ENCODE results near the gene PIM3.
A peak's percentile ranks its signal among the peaks of the same experiment; 100 is the strongest.
"Not testable (repeated sequence)": the region's sequence is repeated elsewhere in the genome, so short reads cannot be mapped to it uniquely, and the experiment has no call there.

PIM3 gene

GRCh38 chr22:49966774-49967705 lies 6.5 kb downstream of the PIM3 start:
- DNase-seq (ENCODE audit: low spot score): no peak

DNA sequence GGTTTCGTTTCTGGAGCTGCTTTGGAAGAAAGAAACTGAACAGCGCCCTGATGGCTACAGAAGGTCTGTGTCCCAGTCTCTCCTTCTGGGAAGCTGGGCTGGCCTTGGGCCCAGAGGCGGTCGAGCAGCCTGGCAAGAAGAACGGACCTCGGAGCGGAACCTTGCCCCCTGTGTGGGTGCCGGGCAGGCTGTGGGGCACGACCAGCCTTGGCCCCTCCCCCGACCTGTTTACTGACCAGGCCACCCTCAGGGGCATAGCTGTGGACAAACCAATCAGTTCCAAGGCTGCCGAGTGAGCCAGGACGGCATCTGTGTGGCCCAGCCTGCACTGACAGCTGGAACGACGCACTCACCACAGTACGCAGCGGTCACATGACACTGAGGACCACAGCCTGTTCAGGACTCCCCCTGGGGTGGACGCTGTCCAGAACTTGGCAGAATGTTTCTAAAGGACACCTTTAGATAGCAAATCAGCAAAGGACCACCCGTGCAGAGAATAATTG lies 7.2 kb downstream of the PIM3 start:
- no peak for DNase-seq (ENCODE audit: low spot score)

- DNase-seq (ENCODE audit: low spot score): no peak
These were observed 7.8 kb downstream of the PIM3 start for GRCh38 chr22:49968313-49968830.

GRCh38 chr22:49968831-49969661 lies 8.5 kb downstream of the PIM3 start:
- DNase-seq (ENCODE audit: low spot score): no peak

GRCh38 chr22:49969751-49970527 lies 9.4 kb downstream of the PIM3 start:
- DNase-seq (ENCODE audit: low spot score): no peak

DNA sequence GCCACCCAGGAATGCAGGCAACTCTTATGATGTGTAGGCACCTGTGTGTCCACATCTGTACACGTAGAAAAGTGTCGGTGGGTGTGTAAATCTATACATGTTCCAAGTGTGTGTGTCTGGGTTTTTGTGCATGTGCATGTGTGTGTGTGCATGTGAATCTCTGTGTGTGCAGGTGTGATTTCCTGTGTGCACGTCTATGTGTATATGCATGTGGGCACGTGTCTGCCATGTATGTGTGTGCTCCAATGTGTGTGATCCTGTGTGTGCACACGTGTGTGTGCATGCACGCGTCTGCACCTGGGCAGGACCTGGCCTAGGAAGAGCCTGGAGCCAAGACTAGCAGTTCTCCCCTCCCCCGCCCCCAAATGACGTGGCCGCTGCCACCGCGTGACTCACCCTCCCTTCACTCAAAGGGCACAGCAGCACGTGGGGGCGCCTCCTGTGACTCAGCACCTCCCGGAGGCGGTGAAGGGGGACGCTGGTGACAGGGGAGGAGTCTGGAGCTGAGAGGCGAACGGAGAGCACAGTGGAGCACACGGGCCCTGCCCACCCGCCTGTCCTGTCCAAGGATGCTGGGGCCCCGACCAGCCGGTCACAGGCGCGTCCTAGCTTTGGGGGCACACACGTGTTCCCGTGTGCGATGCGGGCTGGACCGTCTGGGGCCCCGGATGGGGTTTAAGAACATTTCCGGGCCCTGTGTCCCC lies 10.1 kb downstream of the PIM3 start:
- DNase-seq (ENCODE audit: low spot score): peak; percentile 99

DNA sequence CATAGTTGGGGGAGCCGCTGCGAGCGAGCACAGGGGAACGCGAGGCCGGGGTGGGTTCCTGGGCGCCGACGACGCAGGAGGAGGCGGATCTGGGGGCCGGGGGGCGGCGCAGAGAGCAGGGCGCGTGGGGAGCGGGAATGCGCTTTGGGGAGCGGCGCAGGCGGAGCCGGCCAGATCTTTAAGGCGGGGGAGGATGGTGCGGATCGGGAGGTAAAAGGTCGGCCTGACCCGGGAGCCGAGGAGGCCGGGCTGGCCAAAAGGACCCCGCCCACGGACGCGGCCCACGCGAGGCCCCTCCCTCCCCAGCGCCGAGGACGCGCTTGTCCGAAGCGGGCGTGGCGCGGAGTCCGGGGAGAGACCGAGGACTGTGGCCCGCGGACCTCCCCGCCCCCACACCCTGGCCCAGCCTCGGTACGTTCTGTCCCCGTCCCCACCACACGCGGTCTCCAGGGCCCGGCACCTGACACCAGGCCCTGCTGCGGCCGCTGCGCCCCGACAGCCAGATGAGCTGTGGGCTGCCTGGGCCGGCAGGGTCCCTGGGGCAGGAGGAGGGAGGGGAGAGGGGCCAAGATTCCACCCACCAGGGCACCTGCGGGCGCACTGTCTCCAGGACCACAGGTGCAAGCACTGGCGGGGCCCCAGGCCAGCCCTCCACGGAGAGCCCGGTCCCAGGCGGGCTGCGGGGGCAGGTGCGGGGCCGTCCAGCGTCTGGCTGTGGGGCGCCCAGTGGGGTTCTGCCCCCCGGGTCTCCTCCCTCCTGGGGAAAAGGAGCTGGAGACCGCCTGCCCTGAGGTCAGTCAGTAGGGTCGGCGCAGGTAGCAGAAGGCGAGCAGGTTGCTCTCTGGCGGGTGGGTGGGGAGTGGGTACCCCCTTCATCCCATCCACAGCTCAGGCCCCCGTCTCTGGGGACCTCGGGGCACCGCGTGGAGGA lies 10.9 kb downstream of the PIM3 start:
- DNase-seq (ENCODE audit: low spot score): peak; percentile 55

DNA sequence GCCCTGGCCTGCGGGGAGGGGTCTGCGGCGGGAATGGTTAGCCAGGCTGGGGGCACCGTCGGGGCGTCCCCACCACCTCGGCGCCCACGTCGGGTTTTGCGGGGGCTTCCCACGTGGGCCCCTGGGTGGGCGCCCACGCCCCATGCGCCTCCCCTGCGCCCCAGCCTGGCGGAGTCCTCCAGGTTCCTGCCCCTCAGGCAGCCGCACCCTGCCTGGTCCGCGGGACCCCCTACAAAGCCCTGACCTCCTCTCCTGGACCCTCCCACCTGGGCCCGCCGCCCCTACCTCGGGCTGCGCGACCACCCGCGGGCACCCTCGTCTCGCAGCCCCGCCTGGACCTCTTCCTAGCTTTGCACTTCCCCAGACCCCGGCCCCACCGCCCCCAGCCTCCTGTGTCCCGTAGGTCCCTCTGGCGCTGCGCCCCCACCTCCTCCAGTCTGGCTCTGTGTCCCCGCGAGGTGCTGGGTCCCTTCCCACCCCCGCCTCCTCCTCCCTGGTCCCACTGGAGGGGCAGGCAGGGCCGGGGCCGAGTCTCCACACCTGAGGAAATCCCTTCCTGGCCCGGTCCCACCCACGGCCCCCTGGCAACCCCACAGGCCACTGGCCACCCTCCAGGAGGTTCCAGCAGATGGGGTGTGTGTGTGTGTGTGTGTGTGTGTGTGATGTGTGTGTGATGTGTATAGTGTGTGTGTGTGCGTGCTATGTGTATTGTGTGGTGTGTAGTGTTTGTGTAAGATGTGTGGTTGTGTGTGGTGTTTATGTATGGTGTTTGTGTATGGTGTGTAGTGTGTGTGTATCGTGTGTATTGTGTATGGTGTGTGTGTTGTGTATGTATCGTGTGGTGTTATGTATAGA lies 11.8 kb downstream of the PIM3 start:
- DNase-seq (ENCODE audit: low spot score): no peak

DNA sequence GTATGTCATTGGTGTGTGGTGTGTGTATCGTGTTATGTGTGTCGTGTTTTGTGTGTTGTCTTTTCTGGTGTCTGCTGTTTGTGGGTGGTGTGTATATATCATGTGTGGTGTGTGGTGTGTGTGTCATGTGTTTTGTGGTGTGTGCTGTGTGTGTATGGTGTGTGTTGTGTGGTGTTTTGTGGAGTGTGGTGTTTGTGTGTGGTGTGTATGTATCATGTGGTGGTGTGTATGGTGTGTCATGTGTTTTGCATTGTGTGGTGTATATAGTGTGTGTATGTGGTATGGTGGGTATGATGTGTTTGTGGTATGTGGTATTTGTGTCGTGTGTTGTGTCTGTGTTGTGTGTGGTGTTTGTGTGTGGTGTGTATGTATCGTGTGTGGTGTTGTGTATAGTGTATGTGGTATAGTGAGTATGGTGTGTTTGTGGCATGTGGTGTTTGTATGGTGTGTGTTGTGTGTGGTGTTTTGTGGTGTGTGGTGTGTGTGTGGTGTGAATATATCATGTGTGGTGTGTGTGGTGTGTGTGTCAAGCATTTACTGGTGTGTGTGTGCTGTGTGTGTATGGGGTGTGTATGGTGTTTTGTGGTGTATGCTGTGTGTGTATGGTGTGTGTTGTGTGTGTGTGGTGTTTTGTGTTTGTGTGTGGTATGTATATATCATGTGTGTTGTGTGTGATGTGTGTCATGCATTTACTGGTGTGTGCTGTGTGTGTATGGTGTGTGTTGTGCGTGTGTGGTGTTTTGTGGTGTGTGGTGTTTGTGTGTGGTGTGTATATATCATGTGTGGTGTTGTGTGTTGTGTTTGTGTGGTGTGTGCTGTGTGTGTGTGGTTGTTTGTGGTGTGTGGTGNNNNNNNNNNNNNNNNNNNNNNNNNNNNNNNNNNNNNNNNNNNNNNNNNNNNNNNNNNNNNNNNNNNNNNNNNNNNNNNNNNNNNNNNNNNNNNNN lies 12.7 kb downstream of the PIM3 start:
- DNase-seq (ENCODE audit: low spot score): no peak

GRCh38 chr22:49975543-49976389 lies 15.2 kb downstream of the PIM3 start:
- no peak for DNase-seq (ENCODE audit: low spot score)

DNA sequence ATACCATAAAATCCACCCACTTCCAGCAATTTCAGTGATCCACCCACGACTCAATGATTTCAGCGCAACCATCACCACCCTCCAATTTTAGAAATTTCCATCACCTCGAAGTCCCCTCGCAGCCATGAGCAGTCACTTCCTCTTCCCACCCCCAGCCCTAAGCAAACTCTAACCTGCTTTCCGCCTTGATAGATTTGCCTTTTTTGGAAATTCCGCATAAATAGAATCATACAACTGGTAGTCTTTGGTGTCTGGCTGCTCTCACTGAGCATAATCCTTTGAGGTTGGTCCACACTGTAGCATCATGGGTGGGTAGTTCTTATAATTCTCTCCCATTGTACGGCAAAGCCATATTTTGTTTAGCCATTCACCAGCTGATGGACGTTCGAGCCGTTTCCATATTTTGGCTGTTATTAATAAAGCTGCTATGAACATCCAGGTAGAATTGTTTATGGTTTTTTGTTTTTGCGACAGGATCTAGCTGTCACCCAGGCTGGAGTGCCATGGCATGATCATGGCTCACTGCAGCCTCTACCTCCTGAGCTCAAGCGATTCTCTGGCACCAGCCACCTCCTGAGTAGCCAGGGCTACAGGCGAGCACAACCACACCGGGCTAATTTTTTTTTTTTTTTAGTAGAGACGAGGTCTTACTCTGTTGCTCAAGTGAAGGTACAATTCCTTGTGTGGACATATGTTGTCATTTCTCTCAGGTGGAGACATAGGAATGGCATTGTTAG lies 16.0 kb downstream of the PIM3 start:
- no peak for DNase-seq (ENCODE audit: low spot score)

DNA sequence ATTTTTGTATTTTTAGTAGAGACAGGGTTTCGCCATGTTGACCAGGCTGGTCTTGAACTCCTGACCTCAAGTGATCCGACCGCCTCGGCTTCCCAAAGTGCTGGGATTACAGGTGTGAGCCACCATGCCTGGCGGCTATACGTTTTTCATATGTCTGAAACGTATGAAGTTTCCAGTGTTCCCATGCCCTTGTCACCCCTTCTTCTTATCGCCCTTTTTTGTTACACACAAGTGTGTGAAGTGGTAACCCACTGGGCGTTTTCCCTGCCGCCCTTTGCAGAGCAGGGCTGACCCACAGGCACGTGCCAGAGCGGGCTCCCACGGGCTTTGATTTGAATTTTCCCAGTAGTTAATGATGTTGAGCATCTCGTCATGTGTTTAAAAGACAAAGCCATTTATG lies 17.0 kb downstream of the PIM3 start:
- DNase-seq (ENCODE audit: low spot score): no peak

- peak; percentile 45 for DNase-seq (ENCODE audit: low spot score)
These were observed 19.2 kb downstream of the PIM3 start for GRCh38 chr22:49979587-49980264.

DNA sequence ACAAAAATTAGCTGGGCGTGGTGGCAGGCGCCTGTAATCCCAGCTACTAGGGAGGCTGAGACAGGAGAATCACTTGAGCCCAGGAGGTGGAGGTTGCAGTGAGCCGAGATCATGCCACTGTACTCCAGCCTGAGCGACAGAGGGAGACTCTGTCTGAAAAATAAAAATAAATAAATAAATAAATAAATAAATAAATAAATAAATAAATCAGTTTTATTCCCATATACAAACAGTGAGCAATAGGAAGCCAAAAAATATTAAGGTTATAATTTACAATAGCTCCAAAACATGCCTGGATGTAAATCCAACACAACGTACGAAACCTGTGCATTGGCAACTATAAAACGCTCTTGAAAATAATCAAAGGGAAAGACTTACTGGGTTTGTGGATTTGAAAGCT lies 21.2 kb downstream of the PIM3 start:
- DNase-seq (ENCODE audit: low spot score): not testable (repeated sequence)

DNA sequence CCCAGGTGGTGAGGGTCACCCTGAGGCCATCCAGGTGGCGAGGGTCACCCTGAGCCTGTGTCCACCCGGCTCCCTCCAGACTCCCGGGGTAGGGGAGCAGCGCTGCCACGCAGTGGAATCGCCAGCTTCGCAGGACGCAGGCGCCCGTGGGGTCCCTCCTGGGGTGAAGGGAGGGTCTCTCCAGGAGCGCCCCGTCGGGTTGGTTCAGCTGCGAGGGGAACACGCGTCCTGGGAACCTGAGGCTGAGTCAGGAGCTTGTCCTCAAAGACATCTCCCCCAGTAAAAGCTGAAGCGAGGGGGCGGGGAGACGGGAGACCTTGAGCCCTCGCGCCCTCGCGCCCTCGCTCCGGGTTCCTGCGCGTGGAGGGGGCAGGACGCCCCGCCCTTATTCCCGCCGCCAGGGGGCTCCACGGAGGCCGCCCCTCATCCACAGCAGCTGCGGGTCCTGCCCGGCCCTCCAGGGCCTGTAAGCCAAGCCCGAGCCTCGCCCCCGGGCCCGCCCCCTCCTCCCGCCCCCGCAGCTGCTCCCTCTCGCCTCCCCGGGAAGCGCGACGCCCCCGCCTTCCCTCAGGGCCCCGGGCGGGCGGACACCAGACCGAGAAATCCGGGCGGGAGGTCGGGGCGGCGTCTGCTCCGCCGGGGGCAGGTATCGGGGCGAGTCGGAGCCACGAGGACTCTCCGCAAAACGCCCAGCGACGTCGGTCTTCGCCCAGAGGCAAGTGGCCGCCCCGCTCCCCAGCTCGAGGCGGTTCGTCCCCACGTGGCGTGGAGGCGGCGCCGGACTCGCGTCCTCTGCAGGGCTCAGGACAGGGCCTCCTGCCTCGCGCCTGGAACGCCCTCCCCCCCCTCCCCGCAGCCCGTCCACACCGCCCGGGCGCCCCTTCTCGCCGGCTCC lies 22.8 kb downstream of the PIM3 start:
- no peak for DNase-seq (ENCODE audit: low spot score)
